ENCODE results near the gene ADD1. TPM values are rescaled to one million over a fixed set of nuclear protein-coding genes. Genes with fewer than 3 reads are reported as not detected.

ADD1 gene
- total RNA-seq, 2 experiments from 2014 or later, result 153 TPM

GRCh38 chr4:2847302-2847871 lies 3.7 kb downstream of the ADD1 start:
- peaks cover 59% of the 10 kb centered on the region for H3K4me1 ChIP-seq (ENCODE audit: insufficient read depth, low read length)

DNA sequence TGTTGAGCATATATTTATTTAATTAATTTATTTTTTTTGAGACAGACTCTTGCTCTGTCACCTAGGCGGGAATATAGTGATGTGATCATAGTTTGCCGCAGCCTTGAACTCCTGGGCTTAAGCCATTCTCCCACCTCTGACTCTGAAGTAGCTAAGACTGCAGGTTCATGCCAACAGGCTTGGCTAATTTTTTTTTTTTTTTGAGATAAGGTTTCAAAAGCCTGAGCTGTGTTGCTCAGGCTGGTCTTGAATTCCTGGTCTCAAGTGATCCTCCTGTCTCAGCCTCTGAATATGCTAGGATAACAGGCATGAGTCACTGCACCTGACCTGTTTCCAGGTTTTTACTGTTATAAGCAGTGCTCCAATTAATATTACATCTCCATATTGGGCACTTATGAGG lies 4.8 kb downstream of the ADD1 start:
- Histone ChIP-seq H3K27ac (ENCODE audit: low read depth in 1 of 2, low read length in 2 of 2) (no peak overlapping the region), H3K4me3 (ENCODE audit: low read length) (no peak overlapping the region), H3K4me1 (ENCODE audit: insufficient read depth, low read length) (peaks cover 59% of the 10 kb centered on the region), H3K9me3 (ENCODE audit: control insufficient read depth in 1 of 2, insufficient read depth in 1 of 2, low read length in 2 of 2) (no peaks in the 10 kb centered on the region), H3K27me3 (ENCODE audit: control insufficient read depth in 1 of 2, insufficient read depth in 2 of 2, low read length in 2 of 2) (no peaks in the 10 kb centered on the region), H3K36me3 (ENCODE audit: insufficient read depth, low read length) (peaks cover 2% of the 10 kb centered on the region)
- POLR2A ChIA-PET, result interaction anchor here (0.6 to 3.1 kb wide), 3 partner anchors 10 to 50 kb away, joined by 3 to 12 read pairs (median 3); no protein-coding TSS in a partner anchor
- H3K4me3 Mint-ChIP-seq, result no peak overlapping the region
- H3K27me3 Mint-ChIP-seq, result no peaks in the 10 kb centered on the region
- CTCF ChIA-PET, result no interaction called here
- TF ChIP-seq CTCF (IDR thresholded peaks at IDR 0.05), result no peak
- intact Hi-C loops (cut with DNase I, micrococcal nuclease), result loop anchor here in 1 of 2 experiments (10.0 kb wide), 1 partner anchor 54 kb away; the partner anchor contains the start of gene SH3BP2
- ATAC-seq (ENCODE audit: poor library complexity), result no peak
- H3K36me3 Mint-ChIP-seq (ENCODE audit: low read depth), result peaks cover 14% of the 10 kb centered on the region
- no peak for DNase-seq
- H3K27ac Mint-ChIP-seq, result peak overlapping the region; percentile 82
- H3K4me1 Mint-ChIP-seq (ENCODE audit: low read depth), result peaks cover 73% of the 10 kb centered on the region
- no peaks in the 10 kb centered on the region for H3K9me3 Mint-ChIP-seq

More at GRCh38 chr4:2847302-2847871, 3.7 kb downstream of the ADD1 start:
- intact Hi-C loops (cut with DNase I, micrococcal nuclease), result loop anchor here in 1 of 2 experiments (10.0 kb wide), 1 partner anchor 53 kb away; the partner anchor contains the start of gene SH3BP2
- no peaks in the 10 kb centered on the region for H3K27me3 Mint-ChIP-seq
- Histone ChIP-seq H3K27ac (ENCODE audit: low read depth in 1 of 2, low read length in 2 of 2) (no peak overlapping the region), H3K36me3 (ENCODE audit: insufficient read depth, low read length) (no peaks in the 10 kb centered on the region), H3K4me3 (ENCODE audit: low read length) (no peak overlapping the region), H3K27me3 (ENCODE audit: control insufficient read depth in 1 of 2, insufficient read depth in 2 of 2, low read length in 2 of 2) (no peaks in the 10 kb centered on the region), H3K9me3 (ENCODE audit: control insufficient read depth in 1 of 2, insufficient read depth in 1 of 2, low read length in 2 of 2) (no peaks in the 10 kb centered on the region)
- ChIA-PET POLR2A (interaction anchor here (3.1 kb wide), 1 partner anchor 9 kb away, joined by 12 read pairs; no protein-coding TSS in a partner anchor), CTCF (no interaction called here)
- DNase-seq, result no peak
- peaks cover 11% of the 10 kb centered on the region for H3K36me3 Mint-ChIP-seq (ENCODE audit: low read depth)
- peak overlapping the region; percentile 18 for H3K4me3 Mint-ChIP-seq
- H3K4me1 Mint-ChIP-seq (ENCODE audit: low read depth), result peaks cover 74% of the 10 kb centered on the region
- no peaks in the 10 kb centered on the region for H3K9me3 Mint-ChIP-seq
- TF ChIP-seq CTCF (IDR thresholded peaks at IDR 0.05), result no peak
- no peak for ATAC-seq (ENCODE audit: poor library complexity)
- H3K27ac Mint-ChIP-seq, result peak overlapping the region; percentile 51

GRCh38 chr4:2849267-2850152 lies 5.9 kb downstream of the ADD1 start:
- Mint-ChIP-seq H3K27me3 (no peaks in the 10 kb centered on the region), H3K27ac (peak overlapping the region; percentile 82), H3K9me3 (no peaks in the 10 kb centered on the region), H3K36me3 (ENCODE audit: low read depth) (peaks cover 11% of the 10 kb centered on the region), H3K4me1 (ENCODE audit: low read depth) (peaks cover 80% of the 10 kb centered on the region), H3K4me3 (peak overlapping the region; percentile 34)
- H3K9me3 ChIP-seq (ENCODE audit: control insufficient read depth in 1 of 2, insufficient read depth in 1 of 2, low read length in 2 of 2), result no peaks in the 10 kb centered on the region
- intact Hi-C loops (cut with DNase I, micrococcal nuclease), result loop anchor here (5.0 to 10.0 kb wide), 3 partner anchors 37 to 58 kb away; partner anchors contain the start of gene SH3BP2 (in 1 of the 2)
- ChIA-PET POLR2A (interaction anchor here (3.1 kb wide), 1 partner anchor 11 kb away, joined by 12 read pairs; no protein-coding TSS in a partner anchor), CTCF (interaction anchor here (0.8 kb wide), 1 partner anchor 37 kb away, joined by 3 read pairs; no protein-coding TSS in a partner anchor)
- peaks cover 66% of the 10 kb centered on the region for H3K4me1 ChIP-seq (ENCODE audit: insufficient read depth, low read length)
- no peak for DNase-seq
- H3K36me3 ChIP-seq (ENCODE audit: insufficient read depth, low read length), result peaks cover 13% of the 10 kb centered on the region
- TF ChIP-seq CTCF (IDR thresholded peaks at IDR 0.05), result no peak
- no peak overlapping the region for H3K4me3 ChIP-seq (ENCODE audit: low read length)
- no peaks in the 10 kb centered on the region for H3K27me3 ChIP-seq (ENCODE audit: control insufficient read depth in 1 of 2, insufficient read depth in 2 of 2, low read length in 2 of 2)
- no peak for ATAC-seq (ENCODE audit: poor library complexity)
- H3K27ac ChIP-seq (ENCODE audit: low read depth in 1 of 2, low read length in 2 of 2), result peak overlapping the region in 1 of 2 donors; percentile 42

Measured in CD4-positive, alpha-beta T cell (primary cell).